GM19395 (cell line): Measurements from ENCODE around the gene FAM83C.
"Not testable (repeated sequence)": the region's sequence is repeated elsewhere in the genome, so short reads cannot be mapped to it uniquely, and the experiment has no call there.

Experiments used
- ATAC-seq: cut with Tn5 transposase; IDR thresholded peaks from one replicate; pipeline ENCODE4 v1.9.1; 2021; ENCODE audit warnings: mild to moderate bottlenecking, moderate library complexity; ENCODE audit not compliant: unreplicated experiment

The FAM83C gene

GRCh38 chr20:35318502-35319157 is 26.4 kb upstream of the FAM83C start:
- no peak for ATAC-seq

DNA sequence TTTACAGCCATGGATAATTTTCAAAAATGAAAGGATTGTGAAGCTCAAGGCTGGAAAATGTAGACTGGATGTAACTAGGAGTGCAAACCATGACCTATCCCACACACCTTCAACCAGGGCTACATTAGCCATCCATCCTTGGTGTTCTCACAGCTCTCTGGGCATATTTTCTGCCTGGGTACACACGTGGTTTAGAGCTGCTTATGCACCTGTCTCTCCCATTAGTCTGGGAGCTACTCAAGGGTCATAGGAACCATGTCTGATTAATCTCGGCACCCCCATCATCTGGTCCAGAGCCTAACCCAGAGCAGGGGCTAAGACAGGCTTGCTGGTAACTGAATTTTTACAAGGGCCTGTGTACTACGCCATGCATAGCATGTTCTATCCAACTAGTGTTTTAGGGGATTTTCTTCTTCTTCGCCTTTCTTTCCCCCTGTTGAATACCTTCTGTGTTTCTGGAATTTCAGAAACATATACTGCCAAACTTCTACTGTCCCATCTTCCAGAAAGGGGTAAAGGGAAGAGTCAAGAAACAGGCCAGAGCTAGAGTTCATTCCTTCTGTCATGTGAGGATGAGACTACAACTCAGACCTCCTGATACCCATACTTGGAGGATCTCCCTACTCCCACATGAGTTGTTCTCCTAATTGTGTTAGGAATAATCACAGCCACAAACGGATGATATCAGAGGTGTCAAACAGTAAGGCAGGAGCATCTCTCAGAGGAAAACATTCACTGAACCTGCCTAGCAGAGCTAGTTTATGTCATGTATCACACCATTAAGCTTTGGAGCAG is 25.4 kb upstream of the FAM83C start:
- ATAC-seq, result no peak

DNA sequence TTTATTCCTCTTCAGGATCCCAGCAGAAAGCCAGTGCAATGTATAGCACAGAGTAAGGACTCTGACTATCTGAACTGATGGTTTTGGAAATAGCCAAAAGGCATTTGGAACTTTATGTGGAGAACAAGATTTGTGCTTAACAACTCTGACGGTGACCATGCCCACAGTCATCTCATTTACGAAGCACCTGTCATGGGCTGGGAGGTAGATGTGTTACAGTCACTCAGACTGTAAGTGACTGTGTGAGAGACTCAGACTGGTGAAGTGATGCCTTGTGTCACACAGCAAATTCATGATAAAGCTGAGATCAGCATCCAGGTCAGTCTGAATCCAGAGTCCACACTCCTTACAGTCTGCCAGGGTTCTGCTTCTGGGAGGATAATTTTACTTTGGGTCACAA is 23.9 kb upstream of the FAM83C start:
- no peak for ATAC-seq

DNA sequence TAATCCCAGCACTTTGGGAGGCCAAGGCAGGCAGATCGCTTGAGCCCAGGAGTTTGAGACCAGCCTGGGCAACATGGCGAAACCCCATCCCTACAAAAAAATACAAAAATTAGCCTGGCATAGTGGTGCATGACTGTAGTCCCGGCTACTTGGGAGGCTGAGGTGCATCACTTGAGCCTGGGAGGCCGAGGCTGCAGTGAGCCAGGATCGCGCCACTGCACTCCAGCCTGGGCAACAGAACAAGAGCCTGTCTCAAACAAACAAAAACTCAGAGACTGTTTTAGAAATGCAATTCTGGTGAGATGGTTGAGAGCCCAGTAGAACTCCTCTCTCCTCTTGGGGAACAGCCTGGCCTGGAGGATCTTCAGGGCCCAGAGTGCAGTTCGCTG is 23.4 kb upstream of the FAM83C start:
- not testable (repeated sequence) for ATAC-seq

DNA sequence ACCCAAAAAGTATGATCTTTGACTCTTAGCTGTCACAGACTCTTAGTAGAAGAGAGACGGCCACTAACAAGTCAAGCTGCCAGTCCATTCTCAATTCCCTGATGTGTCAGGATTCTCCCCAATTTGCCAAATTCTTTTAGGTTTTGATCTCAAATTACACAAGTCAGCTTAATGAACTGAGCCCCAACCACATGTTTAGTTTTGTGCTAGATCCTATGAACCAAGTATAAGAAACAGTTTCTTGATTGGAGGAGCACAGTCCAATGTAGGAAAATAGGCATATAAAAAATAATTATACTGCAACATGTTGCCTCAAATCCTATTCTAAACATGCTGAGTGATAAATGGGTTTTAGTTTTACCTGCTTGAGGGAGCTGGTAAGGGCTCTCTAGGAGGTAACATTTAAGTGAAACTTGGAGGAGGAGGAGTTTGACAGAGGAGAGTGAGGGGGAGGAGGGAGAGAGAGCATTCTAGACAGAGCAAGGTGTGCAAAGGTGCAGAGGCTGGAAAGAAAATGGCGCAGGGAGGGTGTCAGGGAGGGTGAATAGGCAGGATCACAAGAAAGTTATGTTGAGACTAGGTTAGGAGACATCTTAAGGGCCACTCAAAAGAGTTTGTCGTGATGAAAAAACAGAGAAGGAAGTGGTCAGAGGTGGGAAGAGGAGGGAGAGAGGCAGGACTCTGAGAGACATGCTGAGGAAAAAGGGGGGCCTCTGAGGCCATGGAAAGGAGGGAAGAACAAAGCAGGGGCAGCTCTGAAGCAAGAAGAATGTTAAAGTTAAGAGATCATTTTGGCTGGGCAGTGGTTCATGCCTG is 22.8 kb upstream of the FAM83C start:
- no peak for ATAC-seq

DNA sequence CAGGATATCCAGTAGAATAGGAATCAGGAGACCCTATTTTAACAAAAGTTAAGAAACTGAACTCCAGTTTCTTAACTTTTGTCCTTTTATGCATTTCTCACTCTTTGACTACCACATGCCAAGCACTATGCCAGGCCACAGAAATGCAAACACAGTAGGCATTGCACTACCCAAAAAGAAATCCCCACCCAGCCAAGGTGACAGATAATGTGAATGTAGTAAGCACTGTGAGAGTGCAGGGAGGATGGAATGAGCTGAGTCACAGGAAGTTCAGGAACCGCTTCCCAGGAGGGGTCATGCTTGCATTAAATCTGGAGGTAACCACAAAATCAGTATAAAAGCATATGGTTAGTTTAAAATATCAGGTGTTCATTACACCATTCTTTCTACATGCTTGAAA is 20.1 kb upstream of the FAM83C start:
- no peak for ATAC-seq

DNA sequence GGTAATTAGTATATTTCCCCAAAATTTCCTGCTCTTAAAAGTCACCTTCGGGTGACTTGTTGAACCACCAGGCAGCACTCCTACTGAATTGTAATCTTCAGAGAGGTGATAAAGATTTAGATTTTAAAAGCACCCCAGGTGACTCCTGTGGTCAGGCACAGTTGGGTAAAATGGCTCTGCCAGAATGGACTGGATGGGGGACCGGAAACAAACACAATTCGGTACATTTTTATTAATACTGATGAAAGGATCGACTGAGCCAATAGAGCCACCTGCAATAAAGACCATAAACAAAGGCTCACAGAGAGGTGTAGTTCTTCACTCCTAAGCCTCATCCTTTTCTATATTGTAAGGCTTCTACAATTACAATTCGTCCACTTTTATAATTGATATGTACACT is 19.6 kb upstream of the FAM83C start:
- no peak for ATAC-seq

DNA sequence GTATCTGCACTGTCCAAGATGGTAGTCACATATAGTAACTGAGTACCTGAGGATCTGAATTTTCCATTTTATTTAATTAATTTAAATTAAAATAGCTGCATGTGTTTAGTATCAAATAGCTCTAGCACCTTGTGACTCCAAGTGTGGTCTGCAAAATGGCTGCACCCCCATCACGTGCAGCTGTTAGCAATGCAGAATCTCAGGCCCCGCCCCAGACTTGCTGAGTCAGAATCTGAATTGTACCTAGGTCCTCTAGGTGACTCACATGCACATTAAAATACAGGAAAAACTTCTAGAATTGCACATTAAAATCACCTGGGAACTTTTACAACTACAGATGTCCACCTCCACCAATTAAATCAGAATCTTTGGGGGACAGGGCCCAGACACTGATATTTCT is 19.2 kb upstream of the FAM83C start:
- no peak for ATAC-seq

GRCh38 chr20:35307666-35308653 is 15.7 kb upstream of the FAM83C start:
- ATAC-seq, result no peak

- ATAC-seq, result no peak
Observed at GRCh38 chr20:35306931-35307517, 14.8 kb upstream of the FAM83C start.

DNA sequence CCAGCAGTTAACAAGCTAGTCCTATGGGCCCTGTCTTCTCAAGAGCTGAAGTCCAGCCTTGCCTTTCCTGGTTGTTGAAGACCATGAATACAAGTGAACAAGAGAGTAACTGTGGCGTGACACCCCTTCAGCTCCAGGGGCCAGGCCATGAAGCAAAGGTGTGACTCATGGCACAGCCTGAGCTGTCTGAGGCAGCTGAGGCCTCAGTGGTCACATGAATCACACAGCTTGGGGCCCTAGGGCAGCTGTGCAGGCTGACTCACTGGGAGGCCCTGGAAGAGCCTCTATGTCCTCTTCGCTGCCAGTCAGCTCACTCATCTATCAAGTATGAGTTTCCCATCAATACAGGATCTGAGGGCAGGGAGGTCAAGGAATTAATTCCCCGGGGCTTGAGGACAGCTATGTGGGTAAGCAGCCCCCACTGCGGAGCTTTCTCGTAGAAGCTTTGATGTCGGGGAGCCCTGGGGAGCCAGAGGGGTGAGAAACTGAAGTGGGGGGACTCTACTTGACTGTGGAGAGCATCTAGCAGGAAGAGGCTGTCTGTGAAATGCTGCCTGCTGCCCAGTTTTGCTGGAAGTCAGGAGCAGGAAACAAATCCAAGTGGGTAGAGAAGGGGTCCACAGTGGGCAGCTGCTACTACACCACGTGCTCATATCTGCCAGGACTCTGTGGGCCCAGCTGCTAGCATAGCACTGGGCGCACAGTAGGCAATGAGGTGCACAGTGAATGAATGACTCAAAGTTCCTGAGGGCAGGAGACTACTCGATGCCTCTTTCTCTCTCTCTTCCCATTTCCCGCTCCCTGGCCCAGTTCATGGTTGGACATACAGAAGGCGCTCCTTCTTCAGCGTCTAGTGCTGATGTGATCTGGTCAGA is 13.7 kb upstream of the FAM83C start:
- no peak for ATAC-seq

- no peak for ATAC-seq
Observed at GRCh38 chr20:35304956-35305355, 12.7 kb upstream of the FAM83C start.

GRCh38 chr20:35303735-35304491 is 11.7 kb upstream of the FAM83C start:
- ATAC-seq, result no peak

DNA sequence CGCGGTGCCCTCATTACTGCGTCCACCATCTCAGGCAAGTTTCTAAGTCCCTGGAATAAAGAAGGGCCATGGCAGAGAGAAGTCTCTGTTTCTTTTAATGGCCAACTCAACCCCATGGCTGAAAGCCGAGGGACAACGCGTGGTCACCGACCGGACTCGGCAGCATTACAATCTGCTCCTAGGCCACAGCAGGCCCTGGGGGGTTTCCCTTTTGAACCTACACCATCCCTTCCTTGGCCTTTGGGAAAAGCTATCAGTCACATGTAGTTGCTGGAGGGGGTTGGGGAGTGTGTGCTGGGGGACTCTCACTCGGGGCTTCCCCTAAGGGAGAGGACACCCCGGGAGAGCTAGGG is 11.1 kb upstream of the FAM83C start:
- no peak for ATAC-seq

GRCh38 chr20:35302421-35303335 is 10.5 kb upstream of the FAM83C start:
- no peak for ATAC-seq

- no peak for ATAC-seq
Observed at GRCh38 chr20:35301426-35301825, 9.2 kb upstream of the FAM83C start.

DNA sequence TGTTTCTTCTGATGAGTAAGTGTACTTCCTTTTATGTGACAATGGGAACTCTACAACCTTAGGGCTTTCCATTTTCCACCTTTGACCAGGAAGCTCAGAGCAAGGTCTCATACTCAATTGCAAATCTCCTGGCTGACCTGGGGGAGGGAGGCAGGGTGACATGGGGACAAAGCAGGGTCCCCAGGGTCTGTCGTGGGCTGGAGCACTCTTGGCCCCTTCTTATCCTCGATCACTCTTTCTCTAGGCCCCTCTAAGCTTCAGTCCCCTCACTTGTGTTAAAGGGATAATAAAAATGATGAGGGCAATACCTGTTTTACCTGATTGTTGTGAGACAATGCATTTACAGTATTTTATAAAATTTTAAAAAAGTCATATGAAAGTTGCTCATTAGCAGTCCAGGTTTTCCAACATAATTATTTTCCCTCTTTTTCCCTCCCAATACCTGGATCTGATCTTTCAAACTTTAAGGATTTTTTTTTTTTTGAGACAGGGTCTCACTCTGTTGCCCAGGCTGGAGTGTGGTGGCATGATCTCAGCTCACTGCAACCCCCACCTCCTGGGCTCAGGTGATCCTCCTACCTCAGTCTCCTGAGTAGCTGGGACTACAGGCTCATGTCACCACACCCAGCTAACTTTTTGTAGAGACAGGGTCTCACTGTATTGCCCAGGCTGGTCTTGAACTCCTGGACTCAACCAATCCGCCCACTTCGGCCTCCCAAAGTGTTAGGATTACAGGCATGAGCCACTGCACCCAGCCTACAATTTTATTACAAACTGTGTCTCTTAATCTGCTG is 8.4 kb upstream of the FAM83C start:
- ATAC-seq, result no peak
